IMR-90 (cell line): ENCODE results near the gene MREG.

Source experiments
- CTCF ChIP-seq: conservative IDR thresholded peaks from 2 replicates; pipeline ENCODE4 v1.5.1; 2012; ENCODE audit warnings: mild to moderate bottlenecking, low read depth, low read length, improper control_type of control experiment
- ELK1 ChIP-seq: fragments of 150-350 bp; IDR thresholded peaks from 2 replicates; pipeline ENCODE4 v1.6.1; 2016; ENCODE audit warnings: low read depth, mild to moderate bottlenecking, low read length, moderate library complexity, borderline replicate concordance
- MAFK ChIP-seq: IDR thresholded peaks from 2 replicates; pipeline ENCODE4 v1.6.1; 2012; ENCODE audit warnings: low read depth, low read length, improper control_type of control experiment
- MAZ ChIP-seq: IDR thresholded peaks from 2 replicates; pipeline ENCODE4 v1.6.1; 2012; ENCODE audit warnings: low read depth, mild to moderate bottlenecking, low read length, improper control_type of control experiment, moderate library complexity, borderline replicate concordance
- MXI1 ChIP-seq: IDR thresholded peaks from 2 replicates; pipeline ENCODE4 v1.6.1; 2012; ENCODE audit warnings: low read depth, mild to moderate bottlenecking, low read length, moderate library complexity, borderline replicate concordance
- POLR2A ChIP-seq: IDR thresholded peaks from 2 replicates; pipeline ENCODE4 v1.6.1; 2012; ENCODE audit warnings: mild to moderate bottlenecking, low read depth, low read length
- RFX5 ChIP-seq: IDR thresholded peaks from 2 replicates; pipeline ENCODE4 v1.8.0; 2012; ENCODE audit warnings: low read depth, mild to moderate bottlenecking, low read length, moderate library complexity

GRCh38 chr2:215984661-215985060 is 28.7 kb downstream of the MREG start:
- TF ChIP-seq RFX5, result no peak
- TF ChIP-seq POLR2A, result no peak
- TF ChIP-seq MXI1, result no peak
- no peak for TF ChIP-seq CTCF
- TF ChIP-seq MAZ, result no peak
- no peak for TF ChIP-seq MAFK
- TF ChIP-seq ELK1, result no peak
